Measurements from ENCODE around the gene CHADL. TPM values are rescaled to one million over a fixed set of nuclear protein-coding genes. Genes with fewer than 3 reads are reported as not detected.

CHADL gene
- total RNA-seq, 1 experiment from 2014 or later, result 0.74 TPM

DNA sequence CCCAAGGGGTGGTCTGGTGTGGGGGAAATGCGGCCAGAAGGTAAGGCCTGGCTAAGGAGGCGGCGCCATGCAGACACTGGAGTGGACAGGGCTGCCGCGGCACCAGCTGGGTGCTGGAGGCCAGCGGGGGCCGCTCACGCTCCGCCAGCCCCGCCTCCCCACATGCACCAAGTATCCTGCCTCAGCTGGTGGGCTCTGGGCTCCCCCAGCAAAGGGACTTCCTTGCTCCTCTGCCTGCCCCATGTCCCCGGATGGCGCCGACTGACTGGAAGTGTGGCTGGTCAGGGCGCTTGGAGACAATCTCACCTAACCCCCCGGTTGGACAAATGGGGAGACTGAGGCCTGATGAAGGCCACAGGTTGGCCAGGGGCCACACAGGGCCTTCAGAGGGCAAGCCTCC, 7.6 kb upstream of the CHADL start:
- H3K79me2 ChIP-seq (ENCODE audit: low read depth), result no peaks in the 10 kb centered on the region
- no peak overlapping the region for H2AFZ ChIP-seq
- peaks cover 12% of the 10 kb centered on the region for H4K20me1 ChIP-seq (ENCODE audit: insufficient read depth)
- no peaks in the 10 kb centered on the region for H3K9me2 ChIP-seq (ENCODE audit: insufficient read depth)
- no TSS peak for BruUV-seq (replicated peaks)
- H3K4me2 ChIP-seq, result no peak overlapping the region
- peaks cover 45% of the 10 kb centered on the region for H3F3A ChIP-seq (ENCODE audit: insufficient read depth, low read depth)
- H3K36me3 ChIP-seq (ENCODE audit: low read depth), result peaks cover 36% of the 10 kb centered on the region
- H3K9me3 ChIP-seq (ENCODE audit: insufficient read depth, low read depth), result no peaks in the 10 kb centered on the region
- no peak for DNase-seq
- no peaks in the 10 kb centered on the region for H3K4me1 ChIP-seq (replicated peaks; ENCODE audit: insufficient read depth)
- H3K27ac ChIP-seq, result no peak overlapping the region
- no peak for TF ChIP-seq EZH2 (IDR thresholded peaks at IDR 0.05; ENCODE audit: low read depth)
- TF ChIP-seq, protein P1, sequence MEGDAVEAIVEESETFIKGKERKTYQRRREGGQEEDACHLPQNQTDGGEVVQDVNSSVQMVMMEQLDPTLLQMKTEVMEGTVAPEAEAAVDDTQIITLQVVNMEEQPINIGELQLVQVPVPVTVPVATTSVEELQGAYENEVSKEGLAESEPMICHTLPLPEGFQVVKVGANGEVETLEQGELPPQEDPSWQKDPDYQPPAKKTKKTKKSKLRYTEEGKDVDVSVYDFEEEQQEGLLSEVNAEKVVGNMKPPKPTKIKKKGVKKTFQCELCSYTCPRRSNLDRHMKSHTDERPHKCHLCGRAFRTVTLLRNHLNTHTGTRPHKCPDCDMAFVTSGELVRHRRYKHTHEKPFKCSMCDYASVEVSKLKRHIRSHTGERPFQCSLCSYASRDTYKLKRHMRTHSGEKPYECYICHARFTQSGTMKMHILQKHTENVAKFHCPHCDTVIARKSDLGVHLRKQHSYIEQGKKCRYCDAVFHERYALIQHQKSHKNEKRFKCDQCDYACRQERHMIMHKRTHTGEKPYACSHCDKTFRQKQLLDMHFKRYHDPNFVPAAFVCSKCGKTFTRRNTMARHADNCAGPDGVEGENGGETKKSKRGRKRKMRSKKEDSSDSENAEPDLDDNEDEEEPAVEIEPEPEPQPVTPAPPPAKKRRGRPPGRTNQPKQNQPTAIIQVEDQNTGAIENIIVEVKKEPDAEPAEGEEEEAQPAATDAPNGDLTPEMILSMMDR (conservative IDR thresholded peaks at IDR 0.05), result no peak
- CTCF ChIA-PET, result no interaction called here
- H3K27me3 ChIP-seq (ENCODE audit: insufficient read depth, low read depth), result no peaks in the 10 kb centered on the region
- intact Hi-C loops (cut with micrococcal nuclease; ENCODE audit: unreplicated experiment), result no loop called here
- no peak overlapping the region for H3K4me3 ChIP-seq
- POLR2A ChIA-PET (ENCODE audit: unreplicated experiment), result no interaction called here

DNA sequence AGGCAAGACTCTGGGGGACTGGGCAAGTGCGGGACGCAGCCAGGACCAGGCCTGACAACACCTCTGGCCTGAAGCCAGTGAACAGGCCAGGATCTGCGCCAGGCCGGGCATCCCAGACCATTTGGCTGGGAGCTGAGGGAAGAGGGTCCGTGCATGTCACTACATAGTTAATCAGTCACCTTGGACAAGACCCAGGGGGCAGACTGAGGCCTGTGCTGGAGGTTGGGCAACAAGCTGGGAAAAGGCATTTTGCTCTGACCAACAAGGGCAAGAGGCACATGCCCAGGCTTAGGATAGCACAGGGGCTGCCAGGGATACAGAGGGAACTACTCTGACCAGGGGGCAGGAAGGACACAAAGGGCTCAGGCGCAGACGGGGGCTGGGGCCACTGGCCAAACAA, 7.0 kb upstream of the CHADL start:
- no TSS peak for BruUV-seq (replicated peaks)
- Histone ChIP-seq H3K4me1 (replicated peaks; ENCODE audit: insufficient read depth) (no peaks in the 10 kb centered on the region), H3K4me2 (no peak overlapping the region), H3K4me3 (no peak overlapping the region), H3K9me2 (ENCODE audit: insufficient read depth) (no peaks in the 10 kb centered on the region), H3K9me3 (ENCODE audit: insufficient read depth, low read depth) (no peaks in the 10 kb centered on the region), H3K36me3 (ENCODE audit: low read depth) (peaks cover 32% of the 10 kb centered on the region), H3K79me2 (ENCODE audit: low read depth) (no peaks in the 10 kb centered on the region), H3K27ac (no peak overlapping the region), H2AFZ (no peak overlapping the region), H3F3A (ENCODE audit: insufficient read depth, low read depth) (peaks cover 45% of the 10 kb centered on the region), H4K20me1 (ENCODE audit: insufficient read depth) (peaks cover 9% of the 10 kb centered on the region; the same call in 1 of the 2 replicates), H3K27me3 (ENCODE audit: insufficient read depth, low read depth) (no peaks in the 10 kb centered on the region)
- intact Hi-C loops (cut with micrococcal nuclease; ENCODE audit: unreplicated experiment), result no loop called here
- ChIA-PET POLR2A (ENCODE audit: unreplicated experiment) (no interaction called here), CTCF (no interaction called here)
- DNase-seq, result no peak
- TF ChIP-seq, protein P1 (conservative IDR thresholded peaks at IDR 0.05), result no peak
- no peak for TF ChIP-seq EZH2 (IDR thresholded peaks at IDR 0.05; ENCODE audit: low read depth)

GRCh38 chr22:41245917-41246499, 5.3 kb upstream of the CHADL start:
- no peaks in the 10 kb centered on the region for H3K4me1 ChIP-seq (replicated peaks; ENCODE audit: insufficient read depth)
- no peaks in the 10 kb centered on the region for H3K9me3 ChIP-seq (ENCODE audit: insufficient read depth, low read depth)
- no peaks in the 10 kb centered on the region for H3K79me2 ChIP-seq (ENCODE audit: low read depth)
- CTCF ChIA-PET, result no interaction called here
- H3K4me3 ChIP-seq, result no peak overlapping the region
- H3K9me2 ChIP-seq (ENCODE audit: insufficient read depth), result no peaks in the 10 kb centered on the region
- H2AFZ ChIP-seq, result no peak overlapping the region
- POLR2A ChIA-PET (ENCODE audit: unreplicated experiment), result interaction anchor here (0.6 kb wide), 1 partner anchor 23 kb away, joined by 4 read pairs; no protein-coding TSS in a partner anchor
- intact Hi-C loops (cut with micrococcal nuclease; ENCODE audit: unreplicated experiment), result no loop called here
- H3K36me3 ChIP-seq (ENCODE audit: low read depth), result peaks cover 23% of the 10 kb centered on the region
- no peaks in the 10 kb centered on the region for H3K27me3 ChIP-seq (ENCODE audit: insufficient read depth, low read depth)
- TF ChIP-seq, protein P1 (conservative IDR thresholded peaks at IDR 0.05), result 0 out of 2 replicates have a peak, but pooled peaks have one; percentile 12
- TF ChIP-seq EZH2 (IDR thresholded peaks at IDR 0.05; ENCODE audit: low read depth), result no peak
- H3F3A ChIP-seq (ENCODE audit: insufficient read depth, low read depth), result peaks cover 45% of the 10 kb centered on the region
- H3K27ac ChIP-seq, result no peak overlapping the region
- no peak for DNase-seq
- BruUV-seq (replicated peaks), result no TSS peak
- no peak overlapping the region for H3K4me2 ChIP-seq
- H4K20me1 ChIP-seq (ENCODE audit: insufficient read depth), result peaks cover 9% of the 10 kb centered on the region; the same call in 1 of the 2 replicates

Data from PC-9 (cell line).